Retinal pigment epithelial cell (primary cell): ENCODE results near the gene RAMAC.

Experiments used
- DNase-seq: peaks from one replicate; pipeline ENCODE4 v3.0.0-alpha.2; 2010; ENCODE audit warnings: low read depth
- H3K4me3 ChIP-seq: 2 replicates; pipeline ENCODE4 v1.5.1; 2011; ENCODE audit warnings: mild to moderate bottlenecking, low read length, control low read depth, moderate library complexity
- TF ChIP-seq, protein P1 (sequence below): conservative IDR thresholded peaks from 2 replicates; pipeline ENCODE4 v1.5.1; 2011; ENCODE audit warnings: low read depth, low read length, control low read depth, inconsistent platforms

The RAMAC gene

DNA sequence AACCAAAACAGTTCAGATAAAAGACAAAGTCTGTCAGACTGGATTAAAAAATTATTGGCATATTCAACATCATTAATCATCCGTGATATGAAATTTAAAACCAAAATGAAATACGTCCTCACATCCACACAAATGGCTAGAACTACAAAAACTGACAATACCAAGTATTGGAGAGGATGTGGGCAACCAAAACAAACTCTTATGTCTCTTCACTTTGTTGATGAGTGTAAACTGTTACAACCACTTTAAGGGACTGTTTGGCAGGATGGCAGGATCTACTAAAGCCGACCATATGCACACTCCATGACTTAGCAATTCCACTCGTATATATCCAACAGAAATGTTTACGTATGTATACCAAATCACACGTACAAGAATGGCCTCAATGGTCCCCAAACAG lies 50.2 kb downstream of the RAMAC start:
- no peak overlapping the region for H3K4me3 ChIP-seq
- no peak for DNase-seq
- TF ChIP-seq, protein P1, sequence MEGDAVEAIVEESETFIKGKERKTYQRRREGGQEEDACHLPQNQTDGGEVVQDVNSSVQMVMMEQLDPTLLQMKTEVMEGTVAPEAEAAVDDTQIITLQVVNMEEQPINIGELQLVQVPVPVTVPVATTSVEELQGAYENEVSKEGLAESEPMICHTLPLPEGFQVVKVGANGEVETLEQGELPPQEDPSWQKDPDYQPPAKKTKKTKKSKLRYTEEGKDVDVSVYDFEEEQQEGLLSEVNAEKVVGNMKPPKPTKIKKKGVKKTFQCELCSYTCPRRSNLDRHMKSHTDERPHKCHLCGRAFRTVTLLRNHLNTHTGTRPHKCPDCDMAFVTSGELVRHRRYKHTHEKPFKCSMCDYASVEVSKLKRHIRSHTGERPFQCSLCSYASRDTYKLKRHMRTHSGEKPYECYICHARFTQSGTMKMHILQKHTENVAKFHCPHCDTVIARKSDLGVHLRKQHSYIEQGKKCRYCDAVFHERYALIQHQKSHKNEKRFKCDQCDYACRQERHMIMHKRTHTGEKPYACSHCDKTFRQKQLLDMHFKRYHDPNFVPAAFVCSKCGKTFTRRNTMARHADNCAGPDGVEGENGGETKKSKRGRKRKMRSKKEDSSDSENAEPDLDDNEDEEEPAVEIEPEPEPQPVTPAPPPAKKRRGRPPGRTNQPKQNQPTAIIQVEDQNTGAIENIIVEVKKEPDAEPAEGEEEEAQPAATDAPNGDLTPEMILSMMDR, result no peak

DNA sequence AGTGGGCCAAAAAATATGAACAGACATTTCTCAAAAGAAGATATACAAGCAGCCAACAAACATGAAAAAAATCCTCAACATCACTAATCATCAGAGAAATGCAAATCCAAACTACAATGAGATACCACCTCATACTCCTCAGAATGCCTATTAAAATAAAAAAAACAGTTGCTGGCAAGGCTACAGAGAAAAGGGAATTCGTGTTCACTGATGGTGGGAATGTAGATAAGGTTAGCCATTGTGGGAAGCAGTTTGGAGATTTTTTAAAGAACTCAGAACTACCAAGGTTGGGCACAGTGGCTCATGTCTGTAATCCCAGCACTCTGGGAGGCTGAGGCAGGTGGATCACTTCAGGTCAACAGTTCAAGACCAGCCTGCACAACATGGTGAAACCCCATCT lies 53.2 kb downstream of the RAMAC start:
- H3K4me3 ChIP-seq, result no peak overlapping the region
- TF ChIP-seq, protein P1, result no peak
- DNase-seq, result no peak
